Stomach (tissue), 4 donors: ENCODE measurements around the gene CDC42EP1.

Experiments
- EP300 ChIP-seq: sonication (generic); formaldehyde crosslinking; IDR thresholded peaks from one replicate; pipeline ENCODE4 v1.6.1; 2017; ENCODE audit warnings: antibody characterized with exemption
- POLR2A ChIP-seq, 4 donors: fragments of 450-650 bp; IDR thresholded peaks; one replicate each; pipeline ENCODE4 v1.6.1; 2016; ENCODE audit warnings: antibody characterized with exemption in 4 of 4, control low read depth in 2 of 4, mild to moderate bottlenecking in 1 of 4, moderate library complexity in 1 of 4
- POLR2AphosphoS5 ChIP-seq, 3 donors: sonication (generic); formaldehyde crosslinking; IDR thresholded peaks; one replicate each; pipeline ENCODE4 v1.6.1; 2016; ENCODE audit warnings: antibody characterized with exemption in 3 of 3
- TF ChIP-seq, protein P1 (sequence below), 7 experiments: fragments of 450-650 bp in 4 of 7; fragments of 200-600 bp in 3 of 7; sonication (generic) in 3 of 7; IDR thresholded peaks; one replicate each; pipeline ENCODE4 v1.5.1; 2016 to 2019; ENCODE audit warnings: antibody characterized with exemption in 7 of 7, control low read depth in 2 of 7, mild to moderate bottlenecking in 1 of 7

DNA sequence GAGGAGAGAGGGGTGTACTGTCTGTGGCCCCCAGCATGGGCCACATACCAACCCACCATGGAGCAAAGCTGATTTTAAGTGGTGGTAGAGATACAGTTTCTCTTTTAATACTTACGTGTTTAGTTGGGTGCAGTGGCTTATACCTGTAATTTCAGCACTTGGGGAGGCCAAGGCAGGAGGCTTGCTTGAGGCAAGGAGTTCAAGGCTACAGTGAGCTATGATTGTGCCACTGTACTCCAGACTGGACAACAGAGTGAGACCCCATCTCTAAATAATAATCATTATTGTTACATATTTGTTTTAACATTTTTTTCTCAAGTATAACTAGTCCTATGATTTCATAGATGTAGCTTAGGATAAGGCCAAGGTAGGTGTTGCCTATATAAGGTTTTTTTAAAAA is 57.2 kb downstream of the CDC42EP1 start:
- TF ChIP-seq, protein P1, sequence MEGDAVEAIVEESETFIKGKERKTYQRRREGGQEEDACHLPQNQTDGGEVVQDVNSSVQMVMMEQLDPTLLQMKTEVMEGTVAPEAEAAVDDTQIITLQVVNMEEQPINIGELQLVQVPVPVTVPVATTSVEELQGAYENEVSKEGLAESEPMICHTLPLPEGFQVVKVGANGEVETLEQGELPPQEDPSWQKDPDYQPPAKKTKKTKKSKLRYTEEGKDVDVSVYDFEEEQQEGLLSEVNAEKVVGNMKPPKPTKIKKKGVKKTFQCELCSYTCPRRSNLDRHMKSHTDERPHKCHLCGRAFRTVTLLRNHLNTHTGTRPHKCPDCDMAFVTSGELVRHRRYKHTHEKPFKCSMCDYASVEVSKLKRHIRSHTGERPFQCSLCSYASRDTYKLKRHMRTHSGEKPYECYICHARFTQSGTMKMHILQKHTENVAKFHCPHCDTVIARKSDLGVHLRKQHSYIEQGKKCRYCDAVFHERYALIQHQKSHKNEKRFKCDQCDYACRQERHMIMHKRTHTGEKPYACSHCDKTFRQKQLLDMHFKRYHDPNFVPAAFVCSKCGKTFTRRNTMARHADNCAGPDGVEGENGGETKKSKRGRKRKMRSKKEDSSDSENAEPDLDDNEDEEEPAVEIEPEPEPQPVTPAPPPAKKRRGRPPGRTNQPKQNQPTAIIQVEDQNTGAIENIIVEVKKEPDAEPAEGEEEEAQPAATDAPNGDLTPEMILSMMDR (IDR thresholded peaks at IDR 0.05), result no peak
- TF ChIP-seq POLR2A (IDR thresholded peaks at IDR 0.05), result no peak
- no peak for TF ChIP-seq POLR2AphosphoS5 (IDR thresholded peaks at IDR 0.05)
- TF ChIP-seq EP300, result no peak
